Panc1 (cell line): Measurements from ENCODE around the gene NAGPA. TPM values are rescaled to one million over a fixed set of nuclear protein-coding genes. Genes with fewer than 3 reads are reported as not detected.

Experiments
- ATAC-seq: fragments of 200-7000 bp; cut with Tn5 transposase; 2 replicates; pipeline ENCODE4 v1.9.1; 2020; ENCODE audit warnings: mild to moderate bottlenecking, moderate library complexity
- BruUV-seq: library from RNA; stranded (reverse); fragments of 400-500 nt; replicated peaks from 2 replicates; lab custom pipeline; 2021; lab: Mats Ljungman, UMichigan
- CTCF ChIA-PET: fragments of 300-600 bp; sonication (Branson Sonifier 250); formaldehyde crosslinking; loops from one replicate; lab custom pipeline; 2022; ENCODE audit warnings: antibody characterized with exemption; lab: Charles Lee
- POLR2A ChIA-PET: fragments of 300-600 bp; sonication (Branson Sonifier 250); formaldehyde crosslinking; loops from one replicate; lab custom pipeline; 2022; ENCODE audit warnings: antibody characterized with exemption; lab: Charles Lee
- DNase-seq: peaks from one replicate; pipeline ENCODE4 v3.0.0-alpha.2; 2010; ENCODE audit warnings: low read depth, low spot score
- H3K27ac ChIP-seq: 2 replicates; pipeline ENCODE4 v1.5.1; 2011; ENCODE audit warnings: mild to moderate bottlenecking, low read length, inconsistent platforms
- H3K27me3 ChIP-seq: fragments of 200-500 bp; sonication (Bioruptor generic); 2 replicates; pipeline ENCODE4 v1.6.0; 2014; ENCODE audit warnings: low read length, inconsistent platforms; ENCODE audit not compliant: control insufficient read depth, insufficient read depth
- H3K36me3 ChIP-seq: fragments of 200-500 bp; sonication (Bioruptor generic); 2 replicates; pipeline ENCODE4 v1.5.1; 2014; ENCODE audit warnings: inconsistent platforms, mild to moderate bottlenecking, low read length, moderate library complexity; ENCODE audit not compliant: control insufficient read depth, insufficient read depth
- H3K4me1 ChIP-seq: 2 replicates; pipeline ENCODE4 v1.5.1; 2011; ENCODE audit warnings: inconsistent platforms, mild to moderate bottlenecking, low read length, moderate library complexity; ENCODE audit not compliant: control insufficient read depth, insufficient read depth
- H3K4me3 ChIP-seq, 2 experiments: 2 replicates each; pipeline ENCODE4 v1.5.1; 2011 to 2012; ENCODE audit warnings: low read depth in 2 of 2, low read length in 2 of 2, mild to moderate bottlenecking in 2 of 2, inconsistent platforms in 1 of 2, moderate library complexity in 1 of 2
- H3K9me3 ChIP-seq: fragments of 200-500 bp; sonication (Bioruptor generic); 2 replicates; pipeline ENCODE4 v1.5.1; 2014; ENCODE audit warnings: low read depth, mild to moderate bottlenecking, inconsistent platforms, low read length, moderate library complexity; ENCODE audit not compliant: control insufficient read depth, insufficient read depth
- POLR2AphosphoS5 ChIP-seq: IDR thresholded peaks from 2 replicates; pipeline ENCODE4 v1.6.1; 2012; ENCODE audit warnings: mild to moderate bottlenecking, low read depth, low read length, moderate library complexity
- SIN3A ChIP-seq: IDR thresholded peaks from 2 replicates; pipeline ENCODE4 v1.6.1; 2012; ENCODE audit warnings: low read depth, mild to moderate bottlenecking, low read length, moderate library complexity, borderline replicate concordance; ENCODE audit not compliant: insufficient read depth
- TCF7L2 ChIP-seq: IDR thresholded peaks from 2 replicates; pipeline ENCODE4 v1.6.1; 2011; ENCODE audit warnings: mild to moderate bottlenecking, low read depth, low read length, inconsistent platforms
- in situ Hi-C: cut with HindIII; loops from 2 replicates; pipeline ENCODE4 v1.10.0; 2016; ENCODE audit warnings: low sequenced_read_pairs, low pct_unique_long_range_greater_than_20kb
- intact Hi-C: fragments of 100-400 bp; cut with micrococcal nuclease; formaldehyde crosslinking; loops from one replicate; pipeline ENCODE4 v1.10.0; 2022; ENCODE audit not compliant: unreplicated experiment
- total RNA-seq: library from RNA; stranded (reverse); gene quantifications from one replicate; pipeline ENCODE4 v1.2.1, GENCODE V29; 2021; ENCODE audit not compliant: unreplicated experiment
- TF ChIP-seq, protein P1 (sequence below): fragments of 450-650 bp; IDR thresholded peaks from 2 replicates; pipeline ENCODE4 v1.5.1; 2017; ENCODE audit warnings: mild to moderate bottlenecking
- TF ChIP-seq, protein P2 (sequence below), 2 experiments: IDR thresholded peaks; 2 replicates each; pipeline ENCODE4 v1.6.1; 2011 to 2012; ENCODE audit warnings: low read depth in 2 of 2, control low read depth in 1 of 2, low read length in 1 of 2, mild to moderate bottlenecking in 1 of 2, moderate library complexity in 1 of 2; ENCODE audit not compliant: insufficient read depth in 1 of 2

Gene NAGPA
- total RNA-seq, 1 experiment from 2014 or later: 19.2 TPM

DNA sequence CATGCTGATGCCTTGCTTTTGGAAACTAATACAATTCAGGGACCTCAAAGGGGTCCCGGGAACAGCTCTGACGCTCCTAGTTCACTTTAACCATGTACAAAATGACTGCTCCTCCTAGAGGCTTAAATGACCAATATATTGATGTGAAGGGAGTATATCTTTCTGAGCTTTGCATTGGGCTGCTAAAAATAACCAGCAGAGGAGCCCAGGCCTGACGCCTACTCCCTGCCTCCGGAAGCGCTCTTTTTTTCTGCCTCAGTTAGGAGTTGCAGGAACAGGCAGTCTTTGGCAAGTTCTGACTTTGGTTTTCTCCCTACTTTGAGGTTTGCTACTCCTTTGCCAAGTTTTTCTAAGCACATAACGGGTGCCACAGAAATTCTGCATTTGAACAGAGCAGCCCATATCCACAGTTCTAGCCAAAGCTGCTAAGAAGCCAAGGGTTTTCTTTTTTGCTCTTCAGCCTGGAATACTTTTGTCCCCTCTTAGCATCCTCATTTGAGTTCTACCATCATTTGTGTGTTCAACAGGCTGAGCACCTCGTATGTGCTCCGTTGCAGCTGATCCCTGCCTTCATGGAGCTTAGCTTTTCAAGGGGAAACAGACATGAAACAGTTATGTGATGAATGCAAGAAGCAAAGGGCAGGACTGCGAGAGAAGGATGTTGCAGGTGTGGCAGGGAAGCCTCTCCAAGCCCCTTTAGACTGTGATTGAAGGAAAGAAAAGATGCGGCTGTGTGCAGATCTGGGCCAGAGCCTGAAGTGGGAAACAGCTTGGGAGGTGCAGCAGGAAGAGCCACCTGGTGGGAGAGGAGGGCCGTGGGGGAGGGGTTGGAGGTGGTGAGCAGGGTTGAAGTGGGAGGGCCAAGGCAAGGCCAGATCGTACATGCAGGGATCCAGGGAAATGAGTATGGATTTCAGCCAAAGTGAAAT is 2.8 kb upstream of the NAGPA start:
- no peaks in the 10 kb centered on the region for H3K36me3 ChIP-seq
- POLR2A ChIA-PET: no interaction called here
- no peak for DNase-seq
- TF ChIP-seq SIN3A: no peak
- TF ChIP-seq POLR2AphosphoS5: no peak
- TF ChIP-seq, protein P1, sequence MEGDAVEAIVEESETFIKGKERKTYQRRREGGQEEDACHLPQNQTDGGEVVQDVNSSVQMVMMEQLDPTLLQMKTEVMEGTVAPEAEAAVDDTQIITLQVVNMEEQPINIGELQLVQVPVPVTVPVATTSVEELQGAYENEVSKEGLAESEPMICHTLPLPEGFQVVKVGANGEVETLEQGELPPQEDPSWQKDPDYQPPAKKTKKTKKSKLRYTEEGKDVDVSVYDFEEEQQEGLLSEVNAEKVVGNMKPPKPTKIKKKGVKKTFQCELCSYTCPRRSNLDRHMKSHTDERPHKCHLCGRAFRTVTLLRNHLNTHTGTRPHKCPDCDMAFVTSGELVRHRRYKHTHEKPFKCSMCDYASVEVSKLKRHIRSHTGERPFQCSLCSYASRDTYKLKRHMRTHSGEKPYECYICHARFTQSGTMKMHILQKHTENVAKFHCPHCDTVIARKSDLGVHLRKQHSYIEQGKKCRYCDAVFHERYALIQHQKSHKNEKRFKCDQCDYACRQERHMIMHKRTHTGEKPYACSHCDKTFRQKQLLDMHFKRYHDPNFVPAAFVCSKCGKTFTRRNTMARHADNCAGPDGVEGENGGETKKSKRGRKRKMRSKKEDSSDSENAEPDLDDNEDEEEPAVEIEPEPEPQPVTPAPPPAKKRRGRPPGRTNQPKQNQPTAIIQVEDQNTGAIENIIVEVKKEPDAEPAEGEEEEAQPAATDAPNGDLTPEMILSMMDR: no peak
- TF ChIP-seq TCF7L2: no peak
- TF ChIP-seq, protein P2, sequence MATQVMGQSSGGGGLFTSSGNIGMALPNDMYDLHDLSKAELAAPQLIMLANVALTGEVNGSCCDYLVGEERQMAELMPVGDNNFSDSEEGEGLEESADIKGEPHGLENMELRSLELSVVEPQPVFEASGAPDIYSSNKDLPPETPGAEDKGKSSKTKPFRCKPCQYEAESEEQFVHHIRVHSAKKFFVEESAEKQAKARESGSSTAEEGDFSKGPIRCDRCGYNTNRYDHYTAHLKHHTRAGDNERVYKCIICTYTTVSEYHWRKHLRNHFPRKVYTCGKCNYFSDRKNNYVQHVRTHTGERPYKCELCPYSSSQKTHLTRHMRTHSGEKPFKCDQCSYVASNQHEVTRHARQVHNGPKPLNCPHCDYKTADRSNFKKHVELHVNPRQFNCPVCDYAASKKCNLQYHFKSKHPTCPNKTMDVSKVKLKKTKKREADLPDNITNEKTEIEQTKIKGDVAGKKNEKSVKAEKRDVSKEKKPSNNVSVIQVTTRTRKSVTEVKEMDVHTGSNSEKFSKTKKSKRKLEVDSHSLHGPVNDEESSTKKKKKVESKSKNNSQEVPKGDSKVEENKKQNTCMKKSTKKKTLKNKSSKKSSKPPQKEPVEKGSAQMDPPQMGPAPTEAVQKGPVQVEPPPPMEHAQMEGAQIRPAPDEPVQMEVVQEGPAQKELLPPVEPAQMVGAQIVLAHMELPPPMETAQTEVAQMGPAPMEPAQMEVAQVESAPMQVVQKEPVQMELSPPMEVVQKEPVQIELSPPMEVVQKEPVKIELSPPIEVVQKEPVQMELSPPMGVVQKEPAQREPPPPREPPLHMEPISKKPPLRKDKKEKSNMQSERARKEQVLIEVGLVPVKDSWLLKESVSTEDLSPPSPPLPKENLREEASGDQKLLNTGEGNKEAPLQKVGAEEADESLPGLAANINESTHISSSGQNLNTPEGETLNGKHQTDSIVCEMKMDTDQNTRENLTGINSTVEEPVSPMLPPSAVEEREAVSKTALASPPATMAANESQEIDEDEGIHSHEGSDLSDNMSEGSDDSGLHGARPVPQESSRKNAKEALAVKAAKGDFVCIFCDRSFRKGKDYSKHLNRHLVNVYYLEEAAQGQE (IDR thresholded peaks at IDR 0.05; ENCODE audit: insufficient read depth in 1 of 2, low read depth in 2 of 2, low read length in 1 of 2): no peak
- 0 out of 2 replicates have a peak, but pooled peaks cover 2% of the 10 kb centered on the region for H3K27me3 ChIP-seq
- no peak overlapping the region for H3K4me3 ChIP-seq
- no TSS peak for BruUV-seq
- CTCF ChIA-PET: no interaction called here
- no peaks in the 10 kb centered on the region for H3K9me3 ChIP-seq
- no peak overlapping the region for H3K27ac ChIP-seq
- in situ Hi-C loops (no loop called here), intact Hi-C loops (no loop called here)
- no peak for ATAC-seq
- H3K4me1 ChIP-seq: peaks cover 11% of the 10 kb centered on the region

DNA sequence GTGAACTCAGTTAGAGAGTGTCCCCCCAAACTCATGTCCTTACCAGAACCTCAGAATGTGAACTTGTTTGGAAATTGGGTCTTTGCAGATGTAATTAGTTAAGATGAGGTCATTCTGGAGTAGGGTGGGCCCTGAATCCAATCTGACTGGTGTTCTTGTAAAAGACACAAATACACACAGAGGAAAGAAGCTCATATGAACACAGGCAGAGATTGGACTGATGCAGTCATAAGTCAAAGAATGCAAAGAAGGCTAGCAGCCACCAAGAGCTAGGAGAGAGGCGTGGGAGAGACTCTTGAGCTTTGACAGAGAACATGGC is 2.1 kb upstream of the NAGPA start:
- TF ChIP-seq, protein P2 (IDR thresholded peaks at IDR 0.05; ENCODE audit: insufficient read depth in 1 of 2, low read depth in 2 of 2, low read length in 1 of 2): no peak
- no peak for TF ChIP-seq TCF7L2
- TF ChIP-seq, protein P1: no peak
- no peak for TF ChIP-seq POLR2AphosphoS5
- no peak for TF ChIP-seq SIN3A
- no TSS peak for BruUV-seq
- CTCF ChIA-PET: no interaction called here
- Histone ChIP-seq H3K27ac (no peak overlapping the region), H3K4me1 (peaks cover 11% of the 10 kb centered on the region), H3K27me3 (no peaks in the 10 kb centered on the region), H3K4me3 (no peak overlapping the region), H3K36me3 (no peaks in the 10 kb centered on the region), H3K9me3 (no peaks in the 10 kb centered on the region)
- POLR2A ChIA-PET: no interaction called here
- DNase-seq: no peak
- in situ Hi-C loops: no loop called here
- no peak for ATAC-seq
- intact Hi-C loops: no loop called here
